GM12878 (cell line): ENCODE data around the gene ACTL10. TPM values are rescaled to one million over a fixed set of nuclear protein-coding genes. Genes with fewer than 3 reads are reported as not detected.

Experiments
- ATAC-seq: fragments of 200-7000 bp; cut with Tn5 transposase; 3 replicates; pipeline ENCODE4 v1.9.1; 2020; ENCODE audit warnings: mild to moderate bottlenecking, moderate library complexity
- BruUV-seq: library from RNA; stranded (reverse); fragments of 400-500 nt; replicated peaks from 2 replicates; lab custom pipeline; 2021; lab: Mats Ljungman, UMichigan
- CTCF ChIA-PET: fragments of 300-600 bp; sonication (Branson Sonifier 250); formaldehyde crosslinking; extraction: SDS; loops from one replicate; lab custom pipeline; 2021; ENCODE audit warnings: inconsistent platforms; lab: Yijun Ruan, JAX
- POLR2A ChIA-PET: fragments of 350-600 bp; formaldehyde crosslinking; extraction: SDS; loops from one replicate; lab custom pipeline; 2021; ENCODE audit warnings: inconsistent platforms; lab: Charles Lee
- RAD21 ChIA-PET: fragments of 300-600 bp; sonication (Branson Sonifier 250); formaldehyde crosslinking; loops from one replicate; lab custom pipeline; 2023; ENCODE audit warnings: antibody characterized with exemption; ENCODE audit not compliant: unreplicated experiment; lab: Charles Lee
- SMC1A ChIA-PET: fragments of 300-600 bp; sonication (Branson Sonifier 250); formaldehyde crosslinking; loops from one replicate; lab custom pipeline; 2023; ENCODE audit not compliant: unreplicated experiment, uncharacterized antibody; lab: Charles Lee
- DNase-seq: peaks from one replicate; pipeline ENCODE4 v3.0.0-alpha.2; 2011; ENCODE audit warnings: low read depth, low spot score
- FAIRE-seq: peaks from 3 replicates; lab custom pipeline; 2011; peaks lifted over from hg19 to GRCh38; lab: Jason Lieb, UNC
- H2AFZ ChIP-seq: 2 replicates; pipeline ENCODE4 v1.6.0; 2011; ENCODE audit warnings: low read depth, low read length, control low read depth; ENCODE audit not compliant: control insufficient read depth
- H3K27ac ChIP-seq: 2 replicates; pipeline ENCODE4 v1.5.1; 2011; ENCODE audit warnings: control low read depth; ENCODE audit not compliant: control insufficient read depth, insufficient read depth
- H3K27me3 ChIP-seq, 2 experiments: replicated peaks in 1 of 2; 2 replicates each; pipeline versions ENCODE4 v1.6.0 to v1.6.1; 2011; ENCODE audit warnings: low read length in 1 of 2; ENCODE audit not compliant: control insufficient read depth in 2 of 2, insufficient read depth in 2 of 2
- H3K36me3 ChIP-seq, 2 experiments: 2 replicates each; pipeline ENCODE4 v1.5.1; 2011; ENCODE audit warnings: low read length in 1 of 2; ENCODE audit not compliant: control insufficient read depth in 2 of 2, insufficient read depth in 2 of 2
- H3K4me1 ChIP-seq: 2 replicates; pipeline ENCODE4 v1.6.1; 2011; ENCODE audit warnings: mild to moderate bottlenecking, low read length, moderate library complexity, mixed read lengths; ENCODE audit not compliant: control insufficient read depth, insufficient read depth
- H3K4me2 ChIP-seq: 2 replicates; pipeline ENCODE4 v1.6.0; 2011; ENCODE audit warnings: control low read depth; ENCODE audit not compliant: control insufficient read depth, insufficient read depth
- H3K4me3 ChIP-seq: fragments of 200-600 bp; sonication (generic); 2 replicates; pipeline ENCODE4 v1.5.1; 2016
- H3K79me2 ChIP-seq: 2 replicates; pipeline ENCODE4 v1.6.0; 2011; ENCODE audit warnings: low read length; ENCODE audit not compliant: control insufficient read depth, insufficient read depth
- H3K9ac ChIP-seq: 2 replicates; pipeline ENCODE4 v1.8.0; 2011; ENCODE audit warnings: low read length, control low read depth, mixed read lengths; ENCODE audit not compliant: control insufficient read depth, insufficient read depth
- H3K9me3 ChIP-seq: replicated peaks from 3 replicates; pipeline ENCODE4 v1.5.1; 2011; ENCODE audit warnings: mild to moderate bottlenecking, low read length; ENCODE audit not compliant: control insufficient read depth, insufficient read depth
- H4K20me1 ChIP-seq: 2 replicates; pipeline ENCODE4 v1.6.0; 2011; ENCODE audit not compliant: control insufficient read depth, insufficient read depth
- CTCF ChIP-seq, 3 experiments: IDR thresholded peaks in 2 of 3; conservative IDR thresholded peaks in 1 of 3; 2 replicates each; pipeline ENCODE4 v1.5.1; 2011; ENCODE audit warnings: low read depth in 3 of 3, low read length in 3 of 3, mild to moderate bottlenecking in 3 of 3, control low read depth in 2 of 3, moderate library complexity in 2 of 3, inconsistent platforms in 1 of 3, mixed read lengths in 1 of 3; ENCODE audit not compliant: control insufficient read depth in 2 of 3, insufficient read depth in 1 of 3; ENCODE audit errors: extremely low read depth in 1 of 3
- ELK1 ChIP-seq: IDR thresholded peaks from 2 replicates; pipeline ENCODE4 v1.6.1; 2012; ENCODE audit warnings: low read depth, low read length, improper control_type of control experiment
- EZH2 ChIP-seq: IDR thresholded peaks from 2 replicates; pipeline ENCODE4 v1.6.1; 2012; ENCODE audit warnings: low read depth, mild to moderate bottlenecking, control low read depth, inconsistent platforms, low read length, borderline replicate concordance; ENCODE audit not compliant: control insufficient read depth
- IKZF2 ChIP-seq, 2 experiments: fragments of 450-650 bp; IDR thresholded peaks; 2 replicates each; pipeline ENCODE4 v1.6.1; 2017; ENCODE audit warnings: mild to moderate bottlenecking in 2 of 2, moderate library complexity in 2 of 2
- IRF3 ChIP-seq: fragments of 450-650 bp; IDR thresholded peaks from 2 replicates; pipeline ENCODE4 v1.6.1; 2014; ENCODE audit warnings: mild to moderate bottlenecking
- KLF5 ChIP-seq: fragments of 450-650 bp; IDR thresholded peaks from 2 replicates; pipeline ENCODE4 v1.6.1; 2014; ENCODE audit warnings: mild to moderate bottlenecking; ENCODE audit not compliant: partially characterized antibody
- NKRF ChIP-seq: fragments of 450-650 bp; conservative IDR thresholded peaks from 2 replicates; pipeline ENCODE4 v1.6.1; 2017; ENCODE audit warnings: mild to moderate bottlenecking, moderate library complexity
- RFX5 ChIP-seq: IDR thresholded peaks from 2 replicates; pipeline ENCODE4 v1.6.1; 2011; ENCODE audit warnings: low read depth, low read length, improper control_type of control experiment
- SUZ12 ChIP-seq: fragments of 200-600 bp; sonication (generic); IDR thresholded peaks from one replicate; pipeline ENCODE4 v1.6.1; 2018; ENCODE audit warnings: antibody characterized with exemption, mild to moderate bottlenecking; ENCODE audit not compliant: unreplicated experiment
- TAF1 ChIP-seq: IDR thresholded peaks from 2 replicates; pipeline ENCODE4 v1.6.1; 2011; ENCODE audit warnings: mild to moderate bottlenecking, low read depth, low read length, borderline replicate concordance
- TCF7 ChIP-seq: IDR thresholded peaks from 2 replicates; pipeline ENCODE4 v1.6.1; 2014; ENCODE audit warnings: antibody characterized with exemption, borderline replicate concordance
- YY1 ChIP-seq: IDR thresholded peaks from 2 replicates; pipeline ENCODE4 v1.6.1; 2011; ENCODE audit warnings: low read depth, mild to moderate bottlenecking, low read length
- ZNF207 ChIP-seq: fragments of 450-650 bp; IDR thresholded peaks from 2 replicates; pipeline ENCODE4 v1.6.1; 2014; ENCODE audit warnings: antibody characterized with exemption, mild to moderate bottlenecking, borderline replicate concordance
- ZNF24 ChIP-seq: fragments of 450-650 bp; IDR thresholded peaks from 2 replicates; pipeline ENCODE4 v1.6.1; 2017; ENCODE audit warnings: antibody characterized with exemption, mild to moderate bottlenecking
- ZNF384 ChIP-seq: IDR thresholded peaks from 2 replicates; pipeline ENCODE4 v1.6.1; 2012; ENCODE audit warnings: low read depth, mild to moderate bottlenecking, low read length, improper control_type of control experiment, borderline replicate concordance
- ZZZ3 ChIP-seq: IDR thresholded peaks from 2 replicates; pipeline ENCODE4 v1.6.1; 2011; ENCODE audit warnings: low read depth; ENCODE audit not compliant: control insufficient read depth, insufficient read length
- WGBS: methylation state at CpG from one replicate; pipeline ENCODE4 v1.1.6; 2016; ENCODE audit warnings: low lambda C conversion rate; ENCODE audit not compliant: insufficient replicate concordance, insufficient coverage; ENCODE audit errors: missing lambda C conversion rate; 5-methylcytosine and 5-hydroxymethylcytosine counted together
- in situ Hi-C: fragments of 300-500 bp; cut with MboI; formaldehyde crosslinking; loops from 9 replicates; pipeline ENCODE4 v1.14.3; 2018; ENCODE audit warnings: mixed read lengths
- intact Hi-C: fragments of 100-400 bp; cut with micrococcal nuclease; formaldehyde crosslinking; loops from one replicate; pipeline ENCODE4 v1.14.2; 2022; ENCODE audit not compliant: unreplicated experiment
- polyA plus RNA-seq, 11 experiments: library from polyadenylated mRNA; depleted of rRNA in 4 of 11; unstranded in 6 of 11; stranded (reverse) in 5 of 11; fragments of >200 nt; fragmentation: Nextera tagmentation in 4 of 11; fragmentation: Illumina TruSeq in 1 of 11; extraction: Ambion mirVana in 4 of 11; extraction: Trizol in 1 of 11; gene quantifications; 1 replicate in 1 of 11; 2 replicates in 10 of 11; pipeline versions ENCODE4 v1.2.1 to v1.2.3, GENCODE V29; 2011 to 2016; ENCODE audit warnings: inconsistent platforms in 2 of 11, missing spikeins in 2 of 11, low read depth in 1 of 11
- total RNA-seq, 4 experiments: library from RNA; depleted of rRNA in 3 of 4; stranded (reverse); fragments of >200 nt in 3 of 4; fragmentation: Illumina TruSeq in 1 of 4; extraction: Trizol in 1 of 4; gene quantifications; 2 replicates each; pipeline versions ENCODE4 v1.2.1 to v1.2.3, GENCODE V29; 2013 to 2021

The ACTL10 gene
- total and polyA plus RNA-seq, 10 of the 15 experiments (the other 5 are each of a cell fraction or from before 2014, with no cell fraction given): 0.12 to 5.0 (median 0.89) TPM

GRCh38 chr20:33681288-33681687 lies 14.5 kb downstream of the ACTL10 start:
- Histone ChIP-seq H3K4me1 (peaks cover 39% of the 10 kb centered on the region), H3K9ac (no peak overlapping the region; the same call in 1 of the 2 replicates), H4K20me1 (no peaks in the 10 kb centered on the region), H3K36me3 (peaks cover 0 to 5% of the 10 kb centered on the region in 2 experiments; a peak in 3 of 4 replicates), H3K27me3 (no peaks in the 10 kb centered on the region), H3K9me3 (no peaks in the 10 kb centered on the region), H2AFZ (no peak overlapping the region), H3K4me3 (no peak overlapping the region), H3K4me2 (no peak overlapping the region), H3K79me2 (peaks cover 48% of the 10 kb centered on the region), H3K27ac (no peak overlapping the region)
- 60% methylated on average over 5 of the region's 5 CpGs for WGBS
- in situ Hi-C loops: no loop called here
- BruUV-seq: no TSS peak
- SMC1A ChIA-PET: interaction anchor here (1.2 kb wide), 1 partner anchor 18 kb away, joined by 3 read pairs; no protein-coding TSS in a partner anchor
- intact Hi-C loops: loop anchor here (10.0 kb wide), 1 partner anchor 314 kb away; the partner anchor contains the start of gene RALY
- POLR2A ChIA-PET: interaction anchor here (0.6 to 0.7 kb wide), 2 partner anchors 12 to 28 kb away, joined by 3 read pairs; no protein-coding TSS in a partner anchor
- RAD21 ChIA-PET: interaction anchor here (1.2 to 1.4 kb wide), 2 partner anchors 15 to 19 kb away, joined by 3 read pairs; partner anchors contain the start of gene ACTL10
- ATAC-seq: no peak
- DNase-seq: no peak
- FAIRE-seq: no peak
- CTCF ChIA-PET: interaction anchor here (3.3 kb wide), 1 partner anchor 13 kb away, joined by 36 read pairs; the partner anchor contains the start of gene ACTL10
- TF ChIP-seq RFX5: no peak
- TF ChIP-seq IRF3: no peak
- no peak for TF ChIP-seq ZNF24
- no peak for TF ChIP-seq TCF7
- TF ChIP-seq TAF1: no peak
- no peak for TF ChIP-seq EZH2
- TF ChIP-seq ZNF207: no peak
- TF ChIP-seq NKRF: no peak
- TF ChIP-seq SUZ12: no peak
- TF ChIP-seq ELK1: no peak
- no peak for TF ChIP-seq ZNF384
- TF ChIP-seq KLF5: no peak
- no peak for TF ChIP-seq CTCF (IDR thresholded peaks at IDR 0.05 in 2 of 3, conservative IDR thresholded peaks at IDR 0.05 in 1 of 3; ENCODE audit: control insufficient read depth in 2 of 3, extremely low read depth in 1 of 3, insufficient read depth in 1 of 3, low read depth in 3 of 3, low read length in 3 of 3)
- no peak for TF ChIP-seq YY1
- TF ChIP-seq ZZZ3: no peak
- no peak for TF ChIP-seq IKZF2 (IDR thresholded peaks at IDR 0.05)
